Measurements from ENCODE around the gene SOCS6. TPM values are rescaled to one million over a fixed set of nuclear protein-coding genes. Genes with fewer than 3 reads are reported as not detected.

Gene SOCS6
- total and polyA plus RNA-seq, 2 of the 13 experiments (the other 11 are each of a cell fraction or from before 2014, with no cell fraction given) = 18.6 to 38.3 TPM

- TF ChIP-seq SIX1 (CRISPR knock-in tag; IDR thresholded peaks at IDR 0.05; ENCODE audit: borderline replicate concordance) (no peak), GABPA (IDR thresholded peaks at IDR 0.05; ENCODE audit: low read depth, low read length) (no peak), GABPA (CRISPR knock-in tag; IDR thresholded peaks at IDR 0.05; ENCODE audit: low read depth) (peak; percentile 39; the same call in 1 of the 2 replicates), BCLAF1 (IDR thresholded peaks at IDR 0.05) (no peak), HHEX (CRISPR knock-in tag; IDR thresholded peaks at IDR 0.05) (no peak), PLRG1 (conservative IDR thresholded peaks at IDR 0.05) (no peak), ZNF264 (CRISPR knock-in tag; IDR thresholded peaks at IDR 0.05) (peak; percentile 56; the same call in 1 of the 2 replicates), DZIP1 (CRISPR knock-in tag; IDR thresholded peaks at IDR 0.05) (no peak), MTA1 (CRISPR knock-in tag; IDR thresholded peaks at IDR 0.05; ENCODE audit: borderline replicate concordance) (0 out of 2 replicates have a peak, but pooled peaks have one; percentile 27), BCL6 (CRISPR knock-in tag; IDR thresholded peaks at IDR 0.05) (no peak), NFKBIZ (CRISPR knock-in tag; IDR thresholded peaks at IDR 0.05) (0 out of 2 replicates have a peak, but pooled peaks have one; percentile 14), ZNF761 (CRISPR knock-in tag; conservative IDR thresholded peaks at IDR 0.05) (peak; percentile 80; the same call in 1 of the 2 replicates), SCMH1 (CRISPR knock-in tag; IDR thresholded peaks at IDR 0.05; ENCODE audit: borderline replicate concordance) (no peak), ZNF672 (CRISPR knock-in tag; IDR thresholded peaks at IDR 0.05) (no peak), REPIN1 (CRISPR knock-in tag; IDR thresholded peaks at IDR 0.05; ENCODE audit: borderline replicate concordance, low read depth) (peak; percentile 21; the same call in 1 of the 2 replicates), NFRKB (IDR thresholded peaks at IDR 0.05) (no peak), POLR2A (IDR thresholded peaks at IDR 0.05; ENCODE audit: insufficient read depth in 1 of 2, low read depth in 2 of 2, low read length in 2 of 2) (peak in 1 of 2 experiments; percentile 28; a peak in 1 of 4 replicates), SOX6 (IDR thresholded peaks at IDR 0.05) (no peak), SOX6 (CRISPR knock-in tag; IDR thresholded peaks at IDR 0.05) (peak; percentile 34), BHLHE40 (IDR thresholded peaks at IDR 0.05; ENCODE audit: low read length) (no peak), ZNF256 (CRISPR knock-in tag; conservative IDR thresholded peaks at IDR 0.05) (no peak), JARID2 (CRISPR knock-in tag; IDR thresholded peaks at IDR 0.05; ENCODE audit: insufficient replicate concordance) (peak; percentile 30), AKAP8 (CRISPR knock-in tag; IDR thresholded peaks at IDR 0.05) (no peak), TP53 (CRISPR knock-in tag; conservative IDR thresholded peaks at IDR 0.05) (no peak)
- TF ChIP-seq, protein P1, sequence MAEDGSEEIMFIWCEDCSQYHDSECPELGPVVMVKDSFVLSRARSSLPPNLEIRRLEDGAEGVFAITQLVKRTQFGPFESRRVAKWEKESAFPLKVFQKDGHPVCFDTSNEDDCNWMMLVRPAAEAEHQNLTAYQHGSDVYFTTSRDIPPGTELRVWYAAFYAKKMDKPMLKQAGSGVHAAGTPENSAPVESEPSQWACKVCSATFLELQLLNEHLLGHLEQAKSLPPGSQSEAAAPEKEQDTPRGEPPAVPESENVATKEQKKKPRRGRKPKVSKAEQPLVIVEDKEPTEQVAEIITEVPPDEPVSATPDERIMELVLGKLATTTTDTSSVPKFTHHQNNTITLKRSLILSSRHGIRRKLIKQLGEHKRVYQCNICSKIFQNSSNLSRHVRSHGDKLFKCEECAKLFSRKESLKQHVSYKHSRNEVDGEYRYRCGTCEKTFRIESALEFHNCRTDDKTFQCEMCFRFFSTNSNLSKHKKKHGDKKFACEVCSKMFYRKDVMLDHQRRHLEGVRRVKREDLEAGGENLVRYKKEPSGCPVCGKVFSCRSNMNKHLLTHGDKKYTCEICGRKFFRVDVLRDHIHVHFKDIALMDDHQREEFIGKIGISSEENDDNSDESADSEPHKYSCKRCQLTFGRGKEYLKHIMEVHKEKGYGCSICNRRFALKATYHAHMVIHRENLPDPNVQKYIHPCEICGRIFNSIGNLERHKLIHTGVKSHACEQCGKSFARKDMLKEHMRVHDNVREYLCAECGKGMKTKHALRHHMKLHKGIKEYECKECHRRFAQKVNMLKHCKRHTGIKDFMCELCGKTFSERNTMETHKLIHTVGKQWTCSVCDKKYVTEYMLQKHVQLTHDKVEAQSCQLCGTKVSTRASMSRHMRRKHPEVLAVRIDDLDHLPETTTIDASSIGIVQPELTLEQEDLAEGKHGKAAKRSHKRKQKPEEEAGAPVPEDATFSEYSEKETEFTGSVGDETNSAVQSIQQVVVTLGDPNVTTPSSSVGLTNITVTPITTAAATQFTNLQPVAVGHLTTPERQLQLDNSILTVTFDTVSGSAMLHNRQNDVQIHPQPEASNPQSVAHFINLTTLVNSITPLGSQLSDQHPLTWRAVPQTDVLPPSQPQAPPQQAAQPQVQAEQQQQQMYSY (CRISPR knock-in tag; IDR thresholded peaks at IDR 0.05) = no peak
These were observed 88.5 kb downstream of the SOCS6 start (continued) for GRCh38 chr18:70377317-70377799.

Measured in HepG2 (cell line).